ENCODE measurements around the gene TTC23L.
"Not testable (repeated sequence)": the region's sequence is repeated elsewhere in the genome, so short reads cannot be mapped to it uniquely, and the experiment has no call there.

The TTC23L gene, protein sequence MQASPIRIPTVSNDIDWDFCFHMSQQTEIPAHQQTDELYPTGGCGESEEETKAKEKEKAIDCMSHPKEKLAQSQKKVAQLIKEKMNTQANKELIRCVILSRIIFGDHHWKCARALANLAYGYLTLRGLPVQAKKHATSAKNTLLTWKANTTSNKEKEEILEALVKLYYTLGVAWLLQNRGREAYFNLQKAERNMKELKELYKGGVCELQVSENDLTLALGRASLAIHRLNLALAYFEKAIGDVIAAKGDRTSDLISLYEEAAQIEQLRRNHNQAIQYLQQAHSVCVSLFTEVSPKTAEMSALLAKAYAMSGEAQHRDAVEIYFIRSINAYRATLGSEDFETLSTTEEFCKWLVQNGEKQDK

GRCh38 chr5:34838785-34839714 lies at the start of gene TTC23L:
TSS of gene TTC23L (plus strand) at chr5:34839164. CDS start at chr5:34840672, 1,508 bp downstream.
- DNase-seq (ENCODE audit: low spot score), result peak; percentile 97

DNA sequence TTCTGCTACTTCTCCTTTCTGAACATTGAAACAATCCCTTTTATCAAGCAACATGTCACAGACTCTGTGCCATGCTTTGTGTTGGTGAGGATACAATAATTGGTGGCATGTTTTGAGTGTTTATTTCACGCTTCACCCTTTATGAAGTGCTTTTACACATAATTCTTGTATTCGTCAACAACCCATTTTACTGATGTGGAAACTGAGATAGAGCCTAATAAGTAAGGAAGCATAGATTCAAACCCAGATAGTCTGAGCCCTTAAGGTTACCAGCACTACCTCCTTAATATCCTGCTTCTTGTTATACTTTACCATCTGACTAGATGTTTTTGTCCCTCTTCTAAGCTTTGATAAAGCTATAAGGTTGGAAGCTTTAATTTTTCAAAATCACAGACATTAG lies 49.3 kb upstream of the TTC23L start:
- no peak for DNase-seq (ENCODE audit: low spot score)

- no peak for DNase-seq (ENCODE audit: low spot score)
Observed at GRCh38 chr5:34790069-34790468, 48.9 kb upstream of the TTC23L start.

DNA sequence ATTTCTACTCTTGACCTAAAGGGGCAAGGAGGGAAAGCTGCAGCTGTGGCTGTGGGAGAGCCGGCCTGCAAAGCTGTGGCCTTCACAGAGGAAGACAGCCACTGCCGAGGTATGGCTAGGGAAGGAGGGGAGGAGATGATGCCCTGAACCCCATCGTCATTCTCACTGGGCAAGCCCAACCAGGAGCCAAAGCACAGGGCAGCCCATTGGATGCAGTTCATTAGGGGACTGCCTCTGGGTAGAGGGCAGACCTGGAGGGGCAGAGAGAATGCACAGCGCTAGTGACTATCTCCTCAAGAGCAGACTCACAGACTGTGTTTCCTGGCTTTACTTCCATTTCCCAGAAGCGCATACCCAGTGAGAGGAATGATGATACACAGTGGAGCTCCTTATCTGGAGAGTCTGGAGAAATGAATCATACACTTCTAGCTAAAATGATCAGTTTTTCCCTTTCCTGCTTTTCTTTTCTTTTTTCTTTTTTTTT lies 47.2 kb upstream of the TTC23L start:
- DNase-seq (ENCODE audit: low spot score), result no peak

- DNase-seq (ENCODE audit: low spot score), result no peak
Observed at GRCh38 chr5:34802834-34803563, 36.0 kb upstream of the TTC23L start.

GRCh38 chr5:34803974-34804732 lies 34.8 kb upstream of the TTC23L start:
- DNase-seq (ENCODE audit: low spot score), result no peak

DNA sequence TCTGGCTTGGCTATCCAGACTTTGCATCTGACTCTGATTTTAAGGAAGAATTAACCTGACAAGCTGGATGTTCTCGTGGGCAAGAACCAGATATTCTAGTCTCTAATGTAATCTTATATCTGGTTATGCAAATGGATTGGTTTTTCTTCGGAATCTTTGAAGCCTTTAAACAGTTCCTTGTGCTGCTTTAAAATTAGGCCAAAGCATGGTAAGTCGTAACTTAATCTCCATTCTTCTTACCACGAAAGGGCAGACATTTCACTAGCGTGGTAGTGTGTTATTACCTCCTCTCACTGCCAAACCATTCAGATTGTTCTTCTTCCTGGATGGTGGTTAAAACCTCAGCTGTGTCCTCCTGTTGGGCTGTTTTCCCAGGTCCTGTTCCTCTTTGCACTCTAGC lies 34.1 kb upstream of the TTC23L start:
- DNase-seq (ENCODE audit: low spot score), result no peak

DNA sequence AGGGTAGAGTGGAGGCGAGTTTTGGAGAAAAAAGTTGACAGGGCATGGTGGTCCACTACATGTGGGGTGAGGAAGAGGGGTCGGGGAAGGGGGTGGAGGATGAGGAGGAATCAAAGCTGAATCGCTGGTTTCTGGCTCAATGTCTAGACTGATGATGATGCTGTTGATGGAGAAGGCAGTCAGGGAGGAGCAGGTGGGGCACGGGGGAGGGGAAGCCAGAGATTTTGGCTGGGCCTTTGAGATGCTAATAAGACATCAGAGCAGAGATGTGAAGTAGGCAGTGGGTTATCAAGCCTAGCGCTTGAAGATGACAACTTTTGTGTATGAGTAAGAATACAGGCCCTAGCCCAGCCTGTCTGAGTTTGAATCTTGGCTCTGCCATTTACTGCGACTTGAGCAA lies 32.4 kb upstream of the TTC23L start:
- no peak for DNase-seq (ENCODE audit: low spot score)

DNA sequence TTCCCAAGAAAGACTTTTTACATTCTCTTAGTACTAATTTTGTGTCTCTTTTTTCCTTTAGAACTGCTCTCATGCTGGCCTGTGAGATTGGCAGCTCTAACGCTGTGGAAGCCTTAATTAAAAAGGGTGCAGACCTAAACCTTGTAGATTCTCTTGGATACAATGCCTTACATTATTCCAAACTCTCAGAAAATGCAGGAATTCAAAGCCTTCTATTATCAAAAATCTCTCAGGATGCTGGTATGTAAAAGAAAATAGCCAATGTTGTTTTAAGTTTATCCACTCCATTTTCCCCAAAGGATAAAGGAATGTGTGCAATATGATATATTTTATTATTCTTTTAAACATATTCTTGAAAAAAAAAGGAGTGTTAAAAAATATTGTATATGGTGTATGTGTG lies 27.3 kb upstream of the TTC23L start:
- DNase-seq (ENCODE audit: low spot score), result no peak

- no peak for DNase-seq (ENCODE audit: low spot score)
Observed at GRCh38 chr5:34813509-34813908, 25.5 kb upstream of the TTC23L start.

DNA sequence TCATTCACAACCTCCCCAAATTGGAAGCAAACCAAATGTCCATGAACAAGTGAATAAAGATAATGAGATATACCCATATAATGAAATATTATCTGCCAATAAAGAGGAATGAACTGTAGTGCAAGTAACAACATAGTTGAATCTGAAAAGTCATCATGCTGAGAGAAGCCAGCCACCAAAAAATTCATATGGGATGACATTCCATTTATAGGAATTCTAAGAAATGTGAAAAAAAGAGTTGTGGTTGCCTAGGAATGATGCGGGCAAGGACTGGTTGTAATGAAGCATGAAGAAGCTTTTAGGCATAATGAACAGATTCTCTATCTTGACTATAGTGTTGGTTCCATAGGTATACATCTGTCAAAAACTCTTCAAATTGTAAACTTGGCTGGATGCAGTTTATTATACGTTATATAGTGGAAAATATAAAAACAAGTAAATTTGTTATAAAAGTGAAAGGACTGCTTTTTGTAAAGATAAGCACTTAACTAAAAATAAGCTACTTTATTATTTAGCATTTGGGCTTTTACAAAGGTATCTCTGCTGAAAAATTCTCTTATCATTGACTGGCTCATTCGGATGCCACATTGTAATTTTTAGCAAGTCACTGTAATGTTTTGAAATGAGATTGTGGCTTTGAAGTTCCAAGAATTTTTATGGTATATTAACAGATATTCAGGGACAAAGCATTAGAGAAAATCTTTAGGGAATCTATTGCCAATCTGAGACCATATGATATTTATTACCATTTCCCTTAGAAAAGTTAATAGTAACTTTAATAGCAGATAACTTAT lies 21.2 kb upstream of the TTC23L start:
- no peak for DNase-seq (ENCODE audit: low spot score)

DNA sequence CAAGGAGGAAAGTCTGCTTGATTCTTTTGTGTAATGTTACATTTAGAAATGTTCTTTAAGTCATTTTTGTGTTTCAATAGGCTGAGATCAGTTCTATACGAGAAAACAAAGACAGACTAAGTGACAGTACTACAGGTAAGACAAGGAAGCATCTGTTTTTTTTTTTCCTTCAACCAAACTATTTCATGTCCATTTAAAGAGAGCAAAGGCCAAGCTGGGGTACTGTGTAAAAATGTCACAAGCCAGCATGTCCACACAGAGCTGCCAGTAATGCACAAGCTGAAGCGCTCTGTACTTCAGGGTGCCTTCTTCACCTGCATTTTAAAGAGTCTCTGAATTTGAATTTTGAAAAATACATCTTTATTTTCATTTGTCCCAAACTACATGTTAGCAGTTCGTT lies 20.2 kb upstream of the TTC23L start:
- no peak for DNase-seq (ENCODE audit: low spot score)

DNA sequence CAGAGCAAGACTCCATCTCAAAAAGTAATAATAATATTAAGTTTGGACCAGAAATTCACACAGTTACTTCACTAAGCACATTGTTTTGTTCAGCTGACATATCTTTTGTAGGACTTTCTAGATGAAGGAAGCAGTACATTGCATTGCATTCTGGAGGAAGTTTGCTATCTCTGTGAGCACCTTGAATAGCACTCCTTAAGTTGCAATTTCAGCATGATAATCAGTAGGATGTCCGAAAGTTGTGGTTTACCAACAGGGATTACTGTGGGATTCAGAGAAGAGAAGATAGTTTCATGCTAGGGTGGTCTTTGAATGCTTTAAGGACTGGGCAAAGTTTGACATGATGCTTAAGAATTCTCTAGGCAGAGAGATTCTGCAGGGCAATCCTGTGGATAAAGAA lies 18.4 kb upstream of the TTC23L start:
- no peak for DNase-seq (ENCODE audit: low spot score)

GRCh38 chr5:34822956-34823715 lies 15.8 kb upstream of the TTC23L start:
- DNase-seq (ENCODE audit: low spot score), result no peak

- no peak for DNase-seq (ENCODE audit: low spot score)
Observed at GRCh38 chr5:34826347-34826746, 12.6 kb upstream of the TTC23L start.

DNA sequence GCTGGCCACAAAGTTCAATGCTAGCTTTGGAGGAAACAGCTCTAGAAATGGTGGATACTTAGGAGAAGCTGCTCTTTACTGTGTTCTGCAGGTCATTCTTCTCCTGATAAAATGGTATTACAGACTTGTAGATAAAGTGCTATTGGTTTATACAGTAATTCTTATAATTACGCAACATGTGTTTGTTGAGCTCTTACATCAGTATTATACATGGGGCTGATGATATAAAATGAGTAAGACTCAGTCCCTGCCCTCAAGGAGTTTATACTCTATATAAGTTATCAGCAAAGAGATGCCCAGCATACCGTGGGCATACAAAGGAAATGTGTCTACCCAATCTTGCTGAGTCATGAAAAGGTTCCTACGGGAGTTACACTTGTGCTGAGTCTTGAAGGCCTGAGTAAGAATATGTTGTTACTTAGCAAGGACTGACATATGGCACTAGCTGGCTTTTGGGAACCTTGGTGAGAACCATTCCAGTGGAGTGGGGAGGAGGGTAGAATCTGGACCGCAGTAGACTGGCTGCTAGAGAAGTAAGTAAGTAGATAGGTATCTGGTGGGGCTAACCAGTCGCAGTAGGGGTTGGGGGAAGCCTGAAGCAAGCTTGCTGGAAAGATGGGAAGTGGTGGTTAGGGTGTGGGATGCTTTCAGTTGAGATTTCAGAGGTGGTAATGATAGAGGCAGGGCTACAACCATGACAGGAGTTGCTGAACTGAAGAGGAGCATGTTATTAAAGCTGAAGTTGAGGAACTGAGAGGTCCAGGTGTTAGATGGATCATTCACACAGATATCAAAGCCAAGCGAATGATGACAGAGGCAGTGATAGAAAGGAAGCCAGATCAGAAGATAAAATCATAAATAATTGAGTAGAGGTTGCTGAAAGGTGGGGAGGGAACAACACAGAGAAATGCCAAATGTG lies 11.1 kb upstream of the TTC23L start:
- DNase-seq (ENCODE audit: low spot score), result no peak

GRCh38 chr5:34830827-34831226 lies 8.1 kb upstream of the TTC23L start:
- DNase-seq (ENCODE audit: low spot score), result not testable (repeated sequence)

DNA sequence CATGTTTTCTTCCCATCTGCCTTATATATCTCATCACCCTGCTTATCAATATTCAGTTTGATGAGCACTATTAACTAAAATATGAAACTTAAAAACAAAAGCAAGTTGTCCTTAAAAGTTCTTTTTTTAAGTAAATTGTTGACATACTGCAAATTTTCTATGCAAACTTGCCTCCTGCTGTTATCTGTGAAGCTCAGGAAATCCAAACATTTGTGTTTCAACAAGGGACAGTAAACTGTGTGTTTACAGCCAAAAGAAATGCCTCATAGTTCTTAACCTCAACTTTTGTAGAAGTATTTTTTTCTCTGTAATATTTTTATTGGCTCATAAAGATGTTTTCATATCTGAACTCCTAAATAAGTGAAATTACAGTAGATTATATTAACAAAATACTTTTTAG lies 7.7 kb upstream of the TTC23L start:
- no peak for DNase-seq (ENCODE audit: low spot score)

DNA sequence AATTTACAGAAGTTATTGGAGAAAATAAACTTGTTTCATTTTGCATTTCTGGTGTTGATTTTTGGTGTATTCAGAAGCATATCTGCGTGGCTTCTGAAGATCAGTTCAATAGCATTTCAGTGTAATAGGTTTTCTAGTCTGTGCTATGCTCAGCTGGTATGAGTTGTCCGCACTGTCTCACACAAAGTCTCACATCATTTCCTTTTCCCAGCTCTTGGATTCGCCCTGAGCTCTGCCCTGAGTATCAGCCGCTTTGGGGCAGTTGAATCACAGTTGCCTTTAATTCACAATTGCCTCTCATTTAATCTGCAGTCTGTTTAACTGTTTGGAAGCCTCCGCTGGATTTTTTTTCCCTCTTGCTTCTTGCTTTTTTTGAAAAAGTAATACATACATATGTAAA lies 6.4 kb upstream of the TTC23L start:
- no peak for DNase-seq (ENCODE audit: low spot score)

All from iPS-NIHi11 (cell line).